DLD1 (cell line): ENCODE data around the gene USP24.
"Not testable (repeated sequence)": the region's sequence is repeated elsewhere in the genome, so short reads cannot be mapped to it uniquely, and the experiment has no call there.

Source experiments
- in situ Hi-C: cut with HindIII; loops from 2 replicates; pipeline ENCODE4 v1.10.0; 2017; ENCODE audit warnings: low sequenced_read_pairs

The USP24 gene

GRCh38 chr1:55045430-55045829 is 169.7 kb downstream of the USP24 start:
- in situ Hi-C loops: no loop called here

GRCh38 chr1:55044617-55045397 is 170.4 kb downstream of the USP24 start:
- in situ Hi-C loops: no loop called here

DNA sequence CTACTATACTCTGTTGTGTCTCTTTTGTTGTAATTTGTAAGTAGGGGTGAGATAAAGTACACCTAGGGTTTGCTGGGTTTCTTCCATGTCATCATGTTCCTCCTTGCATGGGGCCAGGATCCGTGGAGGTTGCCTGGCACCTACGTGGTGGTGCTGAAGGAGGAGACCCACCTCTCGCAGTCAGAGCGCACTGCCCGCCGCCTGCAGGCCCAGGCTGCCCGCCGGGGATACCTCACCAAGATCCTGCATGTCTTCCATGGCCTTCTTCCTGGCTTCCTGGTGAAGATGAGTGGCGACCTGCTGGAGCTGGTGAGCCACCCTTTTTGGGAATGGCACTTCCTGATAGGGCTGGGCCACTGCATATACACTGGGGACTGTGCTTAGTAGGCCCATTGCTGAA is 171.4 kb downstream of the USP24 start:
- in situ Hi-C loops: no loop called here

GRCh38 chr1:55043011-55043410 is 172.2 kb downstream of the USP24 start:
- in situ Hi-C loops: no loop called here

DNA sequence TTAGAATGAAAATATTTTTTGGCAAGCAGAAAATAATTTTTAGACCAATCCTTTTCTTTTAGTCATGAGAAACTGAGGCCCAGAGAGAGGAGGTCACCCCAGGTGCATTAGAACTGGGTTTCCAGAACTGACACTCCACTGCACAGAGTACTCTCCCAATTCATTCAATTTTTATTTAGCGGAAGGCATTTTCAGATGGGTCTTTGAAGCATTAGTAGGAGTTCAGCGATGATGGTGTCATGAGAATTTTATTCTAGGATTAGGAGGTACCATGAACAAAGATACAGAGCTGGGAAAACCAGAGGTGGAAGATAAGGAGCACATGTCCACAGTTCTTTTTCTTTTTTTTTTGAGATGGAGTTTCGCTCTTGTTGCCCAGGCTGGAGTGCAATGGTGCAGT is 173.6 kb downstream of the USP24 start:
- in situ Hi-C loops: no loop called here

- in situ Hi-C loops: no loop called here
These were observed 174.2 kb downstream of the USP24 start for GRCh38 chr1:55040933-55041494.

GRCh38 chr1:55040083-55040932 is 174.9 kb downstream of the USP24 start:
- in situ Hi-C loops: no loop called here

GRCh38 chr1:55039342-55040082 is 175.7 kb downstream of the USP24 start, which contains the start of gene PCSK9:
TSS of gene PCSK9 (plus strand) at chr1:55039548. CDS start at chr1:55039838, 290 bp downstream.
- in situ Hi-C loops: no loop called here

GRCh38 chr1:55038974-55039341 is 176.2 kb downstream of the USP24 start:
- in situ Hi-C loops: no loop called here

- in situ Hi-C loops: no loop called here
These were observed 176.7 kb downstream of the USP24 start for GRCh38 chr1:55038552-55038838.

- in situ Hi-C loops: no loop called here
These were observed 177.2 kb downstream of the USP24 start for GRCh38 chr1:55037733-55038551.

DNA sequence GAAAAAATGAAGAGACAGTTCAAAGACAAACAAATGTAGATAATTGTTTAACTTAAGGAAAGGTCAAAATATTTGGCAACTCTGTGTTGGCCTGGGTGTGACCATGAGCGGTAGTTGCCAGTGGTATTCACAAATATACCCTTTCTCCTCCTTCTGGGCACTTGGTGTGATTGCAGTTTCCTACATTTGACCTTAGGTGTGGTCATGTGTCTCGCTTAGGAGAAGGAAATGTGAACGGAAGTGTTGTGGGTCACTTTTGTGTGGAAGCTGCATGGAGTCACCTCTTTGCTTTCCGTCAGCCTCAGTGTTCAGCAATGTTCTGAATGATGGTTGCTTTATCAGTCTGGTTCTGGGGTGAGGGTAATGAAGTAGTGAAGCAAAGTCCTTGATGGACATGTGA is 179.3 kb downstream of the USP24 start:
- in situ Hi-C loops: no loop called here

GRCh38 chr1:55034476-55035133 is 180.6 kb downstream of the USP24 start:
- in situ Hi-C loops: no loop called here

GRCh38 chr1:55033265-55033614 is 181.9 kb downstream of the USP24 start:
- in situ Hi-C loops: no loop called here

DNA sequence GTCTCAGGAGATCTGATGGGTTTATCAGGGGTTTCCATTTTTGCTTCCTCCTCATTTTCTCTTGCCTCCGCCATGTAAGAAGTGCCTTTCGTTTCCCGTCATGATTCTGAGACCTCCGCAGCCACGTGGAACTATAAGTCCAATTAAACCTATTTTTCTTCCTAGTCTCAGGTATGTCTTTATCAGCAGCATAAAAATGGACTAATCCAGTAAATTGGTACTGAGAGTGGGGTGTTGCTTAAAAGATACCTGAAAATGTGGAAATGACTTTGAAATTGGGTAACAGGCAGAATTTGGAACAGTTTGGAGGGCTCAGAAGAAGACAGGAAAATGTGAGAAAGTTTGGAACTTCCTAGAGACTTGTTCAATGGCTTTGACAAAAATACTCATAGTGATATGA is 184.1 kb downstream of the USP24 start:
- in situ Hi-C loops: not testable (repeated sequence)

GRCh38 chr1:55026682-55027081 is 188.5 kb downstream of the USP24 start:
- in situ Hi-C loops: not testable (repeated sequence)

GRCh38 chr1:55024163-55024562 is 191.0 kb downstream of the USP24 start:
- in situ Hi-C loops: not testable (repeated sequence)

GRCh38 chr1:55021942-55022546 is 193.1 kb downstream of the USP24 start:
- in situ Hi-C loops: no loop called here

DNA sequence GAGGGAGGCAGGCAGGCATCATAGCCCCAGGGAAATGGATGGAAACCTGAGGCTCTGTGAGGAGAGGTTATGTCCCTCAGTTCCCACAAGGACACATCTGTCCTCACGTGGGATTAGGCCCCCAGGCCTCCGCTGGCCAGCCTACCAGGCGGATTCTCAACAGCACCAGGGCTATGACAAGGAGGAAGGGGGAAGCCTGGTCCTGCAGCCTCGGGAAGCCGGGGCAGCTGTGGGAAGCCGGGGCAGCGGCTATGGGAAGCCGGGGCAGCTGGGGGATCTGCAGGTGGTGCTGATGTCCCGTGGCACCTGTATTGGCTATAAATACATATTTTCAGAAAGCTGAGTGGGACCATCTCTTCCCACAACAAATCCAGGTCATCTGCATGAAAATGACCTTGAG is 196.8 kb downstream of the USP24 start:
- in situ Hi-C loops: no loop called here
